Hematopoietic multipotent progenitor cell treated with erythropoietin and hydrocortisone succinate and interleukin-3 and kit ligand, for 4 days (in vitro differentiated cells): ENCODE data around the gene SPTBN5.

Experiments used
- DNase-seq: peaks from one replicate; pipeline ENCODE4 v3.0.0-alpha.2; 2015

SPTBN5 gene

GRCh38 chr15:41840673-41841072 lies 53.2 kb downstream of the SPTBN5 start:
- no peak for DNase-seq

- no peak for DNase-seq
Measured at GRCh38 chr15:41839781-41840491, 53.9 kb downstream of the SPTBN5 start.

GRCh38 chr15:41838400-41838897 lies 55.4 kb downstream of the SPTBN5 start, which contains the start of gene PLA2G4B:
Gene PLA2G4B (plus strand): TSS chr15:41838847. CDS start chr15:41838914, 67 bp downstream.
- DNase-seq = no peak

- no peak for DNase-seq
Measured at GRCh38 chr15:41836713-41837454, 57.0 kb downstream of the SPTBN5 start.

GRCh38 chr15:41836073-41836472 lies 57.8 kb downstream of the SPTBN5 start:
- DNase-seq = no peak

GRCh38 chr15:41834096-41834495 lies 59.8 kb downstream of the SPTBN5 start:
- no peak for DNase-seq

- DNase-seq = no peak
Measured at GRCh38 chr15:41832875-41833274, 61.0 kb downstream of the SPTBN5 start.

GRCh38 chr15:41832208-41832607 lies 61.6 kb downstream of the SPTBN5 start:
- DNase-seq = no peak

- DNase-seq = peak; percentile 22
Measured at GRCh38 chr15:41831291-41831690, 62.6 kb downstream of the SPTBN5 start.

- DNase-seq = no peak
Measured at GRCh38 chr15:41829959-41830646, 63.8 kb downstream of the SPTBN5 start.

- DNase-seq = no peak
Measured at GRCh38 chr15:41828807-41829141, 65.1 kb downstream of the SPTBN5 start.

- DNase-seq = peak; percentile 94
Measured at GRCh38 chr15:41827880-41828806, 65.7 kb downstream of the SPTBN5 start, which contains the start of gene JMJD7. Gene JMJD7 (plus strand): TSS chr15:41828092. CDS start chr15:41828125, 33 bp downstream.

GRCh38 chr15:41827290-41827879 lies 66.5 kb downstream of the SPTBN5 start:
- peak; percentile 40 for DNase-seq

GRCh38 chr15:41825572-41826535 lies 68.0 kb downstream of the SPTBN5 start:
- no peak for DNase-seq

GRCh38 chr15:41825145-41825544 lies 68.7 kb downstream of the SPTBN5 start:
- DNase-seq = no peak

GRCh38 chr15:41824062-41824745 lies 69.6 kb downstream of the SPTBN5 start:
- DNase-seq = no peak

GRCh38 chr15:41823502-41823901 lies 70.4 kb downstream of the SPTBN5 start:
- no peak for DNase-seq

GRCh38 chr15:41822957-41823356 lies 70.9 kb downstream of the SPTBN5 start:
- no peak for DNase-seq

GRCh38 chr15:41822471-41822870 lies 71.4 kb downstream of the SPTBN5 start:
- no peak for DNase-seq

GRCh38 chr15:41821831-41822230 lies 72.0 kb downstream of the SPTBN5 start:
- DNase-seq = no peak
